Lower leg skin (tissue), 3 donors: Measurements from ENCODE around the gene MAPK8IP3.

ENCODE experiments used
- CTCF ChIP-seq, 3 donors: fragments of 450-650 bp; IDR thresholded peaks; one replicate each; pipeline ENCODE4 v1.5.1; 2016; ENCODE audit warnings: antibody characterized with exemption in 3 of 3, mild to moderate bottlenecking in 3 of 3, moderate library complexity in 2 of 3
- POLR2A ChIP-seq, 2 donors: fragments of 450-650 bp; IDR thresholded peaks; one replicate each; pipeline ENCODE4 v1.6.1; 2016 to 2017; ENCODE audit warnings: antibody characterized with exemption in 2 of 2, mild to moderate bottlenecking in 1 of 2, moderate library complexity in 1 of 2

GRCh38 chr16:1818204-1818872 lies 112.3 kb downstream of the MAPK8IP3 start:
- TF ChIP-seq POLR2A (IDR thresholded peaks at IDR 0.05) (no peak), CTCF (IDR thresholded peaks at IDR 0.05) (no peak)
